NT2/D1 (cell line): Measurements from ENCODE around the gene METTL13.

ENCODE experiments used
- DNase-seq: peaks from one replicate; pipeline ENCODE4 v3.0.0-alpha.2; 2011; ENCODE audit warnings: low read depth, low spot score
- H3K27me3 ChIP-seq: 2 replicates; pipeline ENCODE4 v1.6.0; 2011; ENCODE audit warnings: mild to moderate bottlenecking; ENCODE audit not compliant: insufficient read length, insufficient read depth
- H3K36me3 ChIP-seq: 2 replicates; pipeline ENCODE4 v1.6.1; 2011; ENCODE audit warnings: mild to moderate bottlenecking, low read length, mixed read lengths; ENCODE audit not compliant: insufficient read depth, insufficient read length
- H3K4me1 ChIP-seq: 2 replicates; pipeline ENCODE4 v1.5.1; 2011; ENCODE audit not compliant: insufficient read depth, insufficient read length
- H3K4me3 ChIP-seq: 2 replicates; pipeline ENCODE4 v1.5.1; 2011; ENCODE audit warnings: low read depth; ENCODE audit not compliant: insufficient read length
- H3K9ac ChIP-seq: 2 replicates; pipeline ENCODE4 v1.6.0; 2011; ENCODE audit warnings: low read depth; ENCODE audit not compliant: insufficient read length
- H3K9me3 ChIP-seq: 2 replicates; pipeline ENCODE4 v1.5.1; 2011; ENCODE audit warnings: mild to moderate bottlenecking, low read length; ENCODE audit not compliant: insufficient read depth
- SUZ12 ChIP-seq: IDR thresholded peaks from 2 replicates; pipeline ENCODE4 v1.6.1; 2011; ENCODE audit not compliant: insufficient read length, insufficient read depth; ENCODE audit errors: extremely low read depth
- YY1 ChIP-seq: IDR thresholded peaks from 2 replicates; pipeline ENCODE4 v1.6.1; 2011; ENCODE audit not compliant: insufficient read length, insufficient read depth
- ZNF274 ChIP-seq: IDR thresholded peaks from 2 replicates; pipeline ENCODE4 v1.6.1; 2011; ENCODE audit warnings: mild to moderate bottlenecking, low read depth, low read length

Gene METTL13

GRCh38 chr1:171802207-171802606 is 20.7 kb downstream of the METTL13 start:
- peaks cover 31% of the 10 kb centered on the region for H3K36me3 ChIP-seq
- H3K9me3 ChIP-seq: no peaks in the 10 kb centered on the region
- TF ChIP-seq YY1 (no peak), ZNF274 (no peak), SUZ12 (no peak)
- DNase-seq: no peak
- H3K9ac ChIP-seq: no peak overlapping the region
- peaks cover 5% of the 10 kb centered on the region for H3K4me1 ChIP-seq
- H3K27me3 ChIP-seq: no peaks in the 10 kb centered on the region
- no peak overlapping the region for H3K4me3 ChIP-seq

GRCh38 chr1:171803045-171803444 is 21.6 kb downstream of the METTL13 start:
- no peaks in the 10 kb centered on the region for H3K27me3 ChIP-seq
- no peak for DNase-seq
- no peaks in the 10 kb centered on the region for H3K9me3 ChIP-seq
- peaks cover 23% of the 10 kb centered on the region for H3K36me3 ChIP-seq
- H3K9ac ChIP-seq: no peak overlapping the region
- H3K4me3 ChIP-seq: no peak overlapping the region
- TF ChIP-seq SUZ12 (no peak), YY1 (no peak), ZNF274 (no peak)
- peaks cover 5% of the 10 kb centered on the region for H3K4me1 ChIP-seq

- peaks cover 5% of the 10 kb centered on the region for H3K4me1 ChIP-seq
- peaks cover 18% of the 10 kb centered on the region for H3K36me3 ChIP-seq
- no peak for DNase-seq
- H3K4me3 ChIP-seq: no peak overlapping the region
- no peaks in the 10 kb centered on the region for H3K27me3 ChIP-seq
- no peak for TF ChIP-seq SUZ12
- H3K9me3 ChIP-seq: no peaks in the 10 kb centered on the region
- no peak overlapping the region for H3K9ac ChIP-seq
Observed at GRCh38 chr1:171803461-171804022, 22.1 kb downstream of the METTL13 start.

- no peak overlapping the region for H3K9ac ChIP-seq
- TF ChIP-seq ZNF274 (no peak), SUZ12 (no peak), YY1 (no peak)
Observed at GRCh38 chr1:171805395-171806115, 24.1 kb downstream of the METTL13 start.

DNA sequence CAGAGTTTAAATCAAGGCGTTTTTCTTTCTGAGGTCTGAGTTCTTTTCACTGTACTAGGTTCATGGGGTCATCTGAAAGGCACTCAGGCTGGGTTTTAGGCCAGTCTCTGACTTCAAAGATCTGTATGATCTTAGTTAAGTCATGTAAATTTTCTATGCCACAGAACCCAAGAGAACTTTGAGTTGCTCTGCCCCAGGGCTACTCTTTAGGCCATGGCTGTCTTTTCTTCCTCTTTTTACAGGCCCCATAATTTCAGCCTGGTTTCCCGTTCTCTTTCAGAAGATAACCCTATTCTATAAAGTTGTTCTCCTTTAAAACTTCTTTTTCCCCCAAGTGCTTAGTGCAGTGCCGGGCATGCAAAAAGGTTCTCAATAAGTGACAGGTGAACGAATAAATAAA is 26.1 kb downstream of the METTL13 start:
- Histone ChIP-seq H3K9ac (no peak overlapping the region), H3K36me3 (peaks cover 4% of the 10 kb centered on the region), H3K27me3 (no peaks in the 10 kb centered on the region), H3K4me3 (no peak overlapping the region), H3K9me3 (no peaks in the 10 kb centered on the region), H3K4me1 (no peaks in the 10 kb centered on the region)
- no peak for TF ChIP-seq ZNF274
- no peak for DNase-seq

More at GRCh38 chr1:171805395-171806115, 24.1 kb downstream of the METTL13 start:
- Histone ChIP-seq H3K27me3 (no peaks in the 10 kb centered on the region), H3K9me3 (no peaks in the 10 kb centered on the region), H3K36me3 (peaks cover 8% of the 10 kb centered on the region), H3K4me3 (no peak overlapping the region), H3K4me1 (peaks cover 5% of the 10 kb centered on the region)
- DNase-seq: no peak

- Histone ChIP-seq H3K27me3 (no peaks in the 10 kb centered on the region), H3K36me3 (no peaks in the 10 kb centered on the region), H3K4me3 (no peak overlapping the region), H3K9me3 (no peaks in the 10 kb centered on the region), H3K9ac (no peak overlapping the region), H3K4me1 (no peaks in the 10 kb centered on the region)
- no peak for DNase-seq
- no peak for TF ChIP-seq SUZ12
- TF ChIP-seq ZNF274: no peak
Observed at GRCh38 chr1:171809834-171810233, 28.4 kb downstream of the METTL13 start.

GRCh38 chr1:171811672-171812071 is 30.2 kb downstream of the METTL13 start:
- no peak for DNase-seq
- no peaks in the 10 kb centered on the region for H3K36me3 ChIP-seq
- H3K9ac ChIP-seq: no peak overlapping the region
- H3K4me1 ChIP-seq: no peaks in the 10 kb centered on the region
- H3K27me3 ChIP-seq: no peaks in the 10 kb centered on the region
- H3K9me3 ChIP-seq: no peaks in the 10 kb centered on the region
- H3K4me3 ChIP-seq: no peak overlapping the region
- TF ChIP-seq ZNF274 (no peak), YY1 (no peak), SUZ12 (no peak)
